ENCODE measurements around the gene SRPK3. TPM values are rescaled to one million over a fixed set of nuclear protein-coding genes. Genes with fewer than 3 reads are reported as not detected.

The SRPK3 gene
- total RNA-seq, 1 experiment from 2014 or later, result 0.14 TPM

- intact Hi-C loops (cut with micrococcal nuclease; ENCODE audit: unreplicated experiment), result no loop called here
- no peaks in the 10 kb centered on the region for H3K27me3 Mint-ChIP-seq (ENCODE audit: unreplicated experiment)
- CTCF ChIA-PET, result no interaction called here
- H3K27ac Mint-ChIP-seq (ENCODE audit: unreplicated experiment), result no peak overlapping the region
- BruUV-seq (replicated peaks), result no TSS peak
- H3K4me1 Mint-ChIP-seq (ENCODE audit: low read depth, unreplicated experiment), result peaks cover 11% of the 10 kb centered on the region
- H3K36me3 Mint-ChIP-seq (ENCODE audit: insufficient read depth, unreplicated experiment), result peaks cover 42% of the 10 kb centered on the region
- TF ChIP-seq, protein P1, sequence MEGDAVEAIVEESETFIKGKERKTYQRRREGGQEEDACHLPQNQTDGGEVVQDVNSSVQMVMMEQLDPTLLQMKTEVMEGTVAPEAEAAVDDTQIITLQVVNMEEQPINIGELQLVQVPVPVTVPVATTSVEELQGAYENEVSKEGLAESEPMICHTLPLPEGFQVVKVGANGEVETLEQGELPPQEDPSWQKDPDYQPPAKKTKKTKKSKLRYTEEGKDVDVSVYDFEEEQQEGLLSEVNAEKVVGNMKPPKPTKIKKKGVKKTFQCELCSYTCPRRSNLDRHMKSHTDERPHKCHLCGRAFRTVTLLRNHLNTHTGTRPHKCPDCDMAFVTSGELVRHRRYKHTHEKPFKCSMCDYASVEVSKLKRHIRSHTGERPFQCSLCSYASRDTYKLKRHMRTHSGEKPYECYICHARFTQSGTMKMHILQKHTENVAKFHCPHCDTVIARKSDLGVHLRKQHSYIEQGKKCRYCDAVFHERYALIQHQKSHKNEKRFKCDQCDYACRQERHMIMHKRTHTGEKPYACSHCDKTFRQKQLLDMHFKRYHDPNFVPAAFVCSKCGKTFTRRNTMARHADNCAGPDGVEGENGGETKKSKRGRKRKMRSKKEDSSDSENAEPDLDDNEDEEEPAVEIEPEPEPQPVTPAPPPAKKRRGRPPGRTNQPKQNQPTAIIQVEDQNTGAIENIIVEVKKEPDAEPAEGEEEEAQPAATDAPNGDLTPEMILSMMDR (IDR thresholded peaks at IDR 0.05; ENCODE audit: unreplicated experiment), result no peak
- H3K9me3 Mint-ChIP-seq (ENCODE audit: low read depth, unreplicated experiment), result no peaks in the 10 kb centered on the region
- no peak for DNase-seq
- H3K4me3 Mint-ChIP-seq (ENCODE audit: low read depth, unreplicated experiment), result no peak overlapping the region
These were observed 13.2 kb upstream of the SRPK3 start for GRCh38 chrX:153767674-153768055.

- intact Hi-C loops (cut with micrococcal nuclease; ENCODE audit: unreplicated experiment), result no loop called here
- Mint-ChIP-seq H3K27me3 (ENCODE audit: unreplicated experiment) (no peaks in the 10 kb centered on the region), H3K36me3 (ENCODE audit: insufficient read depth, unreplicated experiment) (peaks cover 37% of the 10 kb centered on the region), H3K4me3 (ENCODE audit: low read depth, unreplicated experiment) (no peak overlapping the region), H3K27ac (ENCODE audit: unreplicated experiment) (no peak overlapping the region), H3K4me1 (ENCODE audit: low read depth, unreplicated experiment) (peaks cover 11% of the 10 kb centered on the region), H3K9me3 (ENCODE audit: low read depth, unreplicated experiment) (no peaks in the 10 kb centered on the region)
- CTCF ChIA-PET, result no interaction called here
- no peak for DNase-seq
- TF ChIP-seq, protein P1 (IDR thresholded peaks at IDR 0.05; ENCODE audit: unreplicated experiment), result no peak
- BruUV-seq (replicated peaks), result no TSS peak
These were observed 12.3 kb upstream of the SRPK3 start for GRCh38 chrX:153768311-153769157.

DNA sequence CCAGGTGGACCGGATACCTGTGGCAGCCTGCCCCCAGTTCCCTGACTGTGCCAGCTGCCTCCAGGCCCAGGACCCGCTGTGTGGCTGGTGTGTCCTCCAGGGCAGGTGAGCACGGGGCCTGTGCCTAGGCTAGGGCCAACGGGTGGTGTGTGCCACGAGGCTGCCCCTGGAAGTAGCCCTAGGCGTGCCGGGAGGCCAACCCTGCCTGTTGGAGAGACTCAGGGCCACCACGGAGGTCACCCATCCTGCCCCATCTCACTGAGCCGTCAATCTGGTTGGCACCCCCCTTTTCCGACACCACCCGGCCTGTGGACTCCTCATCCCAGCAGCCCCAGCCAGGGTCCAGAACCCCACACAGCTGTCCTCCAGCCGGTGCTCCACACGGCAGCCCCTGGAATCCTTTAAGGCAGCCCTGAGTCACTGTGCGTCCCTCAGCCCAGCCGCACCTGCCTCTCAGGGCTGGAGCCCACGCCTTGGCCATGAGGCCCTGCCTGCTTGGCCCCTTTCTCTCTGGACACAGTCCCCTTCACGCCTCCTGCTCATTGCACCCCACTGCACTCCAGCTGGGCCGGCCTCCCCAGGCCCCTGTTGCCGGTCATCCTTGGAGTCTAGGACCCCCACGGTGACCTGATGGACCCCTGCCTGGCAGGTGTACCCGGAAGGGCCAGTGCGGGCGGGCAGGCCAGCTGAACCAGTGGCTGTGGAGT lies 11.5 kb upstream of the SRPK3 start:
- H3K27ac Mint-ChIP-seq (ENCODE audit: unreplicated experiment), result no peak overlapping the region
- BruUV-seq (replicated peaks), result no TSS peak
- peaks cover 32% of the 10 kb centered on the region for H3K36me3 Mint-ChIP-seq (ENCODE audit: insufficient read depth, unreplicated experiment)
- CTCF ChIA-PET, result no interaction called here
- no peaks in the 10 kb centered on the region for H3K27me3 Mint-ChIP-seq (ENCODE audit: unreplicated experiment)
- H3K9me3 Mint-ChIP-seq (ENCODE audit: low read depth, unreplicated experiment), result no peaks in the 10 kb centered on the region
- H3K4me1 Mint-ChIP-seq (ENCODE audit: low read depth, unreplicated experiment), result peaks cover 11% of the 10 kb centered on the region
- no peak for DNase-seq
- TF ChIP-seq, protein P1 (IDR thresholded peaks at IDR 0.05; ENCODE audit: unreplicated experiment), result no peak
- H3K4me3 Mint-ChIP-seq (ENCODE audit: low read depth, unreplicated experiment), result no peak overlapping the region
- intact Hi-C loops (cut with micrococcal nuclease; ENCODE audit: unreplicated experiment), result no loop called here

DNA sequence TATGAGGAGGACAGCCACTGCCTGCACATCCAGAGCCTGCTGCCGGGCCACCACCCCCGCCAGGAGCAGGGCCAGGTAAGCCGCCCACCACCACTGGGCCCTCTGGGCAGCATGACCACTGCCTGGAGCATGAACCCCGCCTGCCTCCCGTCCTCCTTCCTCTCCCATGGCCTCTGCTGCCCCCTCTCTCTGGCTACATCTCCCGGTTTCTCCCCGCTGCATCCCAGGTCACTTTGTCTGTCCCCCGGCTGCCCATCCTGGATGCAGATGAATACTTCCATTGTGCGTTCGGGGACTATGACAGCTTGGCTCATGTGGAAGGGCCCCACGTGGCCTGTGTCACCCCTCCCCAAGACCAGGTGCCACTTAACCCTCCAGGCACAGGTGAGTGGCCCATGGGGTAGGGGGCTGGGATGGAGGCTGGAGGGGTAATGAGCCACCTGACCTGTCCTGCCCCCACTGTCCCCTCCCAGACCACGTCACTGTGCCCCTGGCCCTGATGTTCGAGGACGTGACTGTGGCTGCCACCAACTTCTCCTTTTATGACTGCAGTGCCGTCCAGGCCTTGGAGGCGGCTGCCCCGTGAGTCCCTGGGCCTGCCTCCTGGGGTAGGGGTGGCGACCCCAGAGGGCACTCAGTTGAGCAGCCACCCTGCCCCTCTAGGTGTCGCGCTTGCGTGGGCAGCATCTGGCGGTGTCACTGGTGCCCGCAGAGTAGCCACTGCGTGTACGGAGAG lies 10.8 kb upstream of the SRPK3 start:
- no TSS peak for BruUV-seq (replicated peaks)
- CTCF ChIA-PET, result no interaction called here
- H3K36me3 Mint-ChIP-seq (ENCODE audit: insufficient read depth, unreplicated experiment), result peaks cover 28% of the 10 kb centered on the region
- DNase-seq, result no peak
- TF ChIP-seq, protein P1 (IDR thresholded peaks at IDR 0.05; ENCODE audit: unreplicated experiment), result no peak
- H3K27ac Mint-ChIP-seq (ENCODE audit: unreplicated experiment), result peak overlapping the region; percentile 18
- H3K4me1 Mint-ChIP-seq (ENCODE audit: low read depth, unreplicated experiment), result peaks cover 11% of the 10 kb centered on the region
- H3K9me3 Mint-ChIP-seq (ENCODE audit: low read depth, unreplicated experiment), result no peaks in the 10 kb centered on the region
- H3K4me3 Mint-ChIP-seq (ENCODE audit: low read depth, unreplicated experiment), result no peak overlapping the region
- intact Hi-C loops (cut with micrococcal nuclease; ENCODE audit: unreplicated experiment), result no loop called here
- no peaks in the 10 kb centered on the region for H3K27me3 Mint-ChIP-seq (ENCODE audit: unreplicated experiment)
